HG03571 (cell line): ENCODE results near the gene ABCA3.
"Not testable (repeated sequence)": the region's sequence is repeated elsewhere in the genome, so short reads cannot be mapped to it uniquely, and the experiment has no call there.

Experiments
- ATAC-seq: cut with Tn5 transposase; IDR thresholded peaks from one replicate; pipeline ENCODE4 v1.9.1; 2021; ENCODE audit not compliant: unreplicated experiment

Gene ABCA3

GRCh38 chr16:2282262-2282661 lies 58.3 kb downstream of the ABCA3 start:
- ATAC-seq, result no peak

- ATAC-seq, result no peak
These were observed 59.5 kb downstream of the ABCA3 start for GRCh38 chr16:2280981-2281542.

- ATAC-seq, result no peak
These were observed 60.1 kb downstream of the ABCA3 start for GRCh38 chr16:2280461-2280860.

GRCh38 chr16:2278956-2279800 lies 61.4 kb downstream of the ABCA3 start:
- ATAC-seq, result no peak

- ATAC-seq, result no peak
These were observed 62.3 kb downstream of the ABCA3 start for GRCh38 chr16:2278272-2278608.

- ATAC-seq, result no peak
These were observed 62.9 kb downstream of the ABCA3 start for GRCh38 chr16:2277466-2278271.

GRCh38 chr16:2276368-2277195 lies 63.9 kb downstream of the ABCA3 start:
- ATAC-seq, result no peak

- ATAC-seq, result no peak
These were observed 64.8 kb downstream of the ABCA3 start for GRCh38 chr16:2275476-2276367.

GRCh38 chr16:2273931-2274330 lies 66.6 kb downstream of the ABCA3 start:
- ATAC-seq, result no peak

GRCh38 chr16:2273484-2273883 lies 67.0 kb downstream of the ABCA3 start:
- ATAC-seq, result no peak

- ATAC-seq, result no peak
These were observed 68.6 kb downstream of the ABCA3 start for GRCh38 chr16:2271848-2272461.

- ATAC-seq, result no peak
These were observed 69.7 kb downstream of the ABCA3 start for GRCh38 chr16:2270588-2271470.

- ATAC-seq, result no peak
These were observed 70.5 kb downstream of the ABCA3 start for GRCh38 chr16:2270070-2270462.

- peak; percentile 68 for ATAC-seq
These were observed 72.4 kb downstream of the ABCA3 start, which contains the start of gene RNPS1 for GRCh38 chr16:2267913-2268666. Gene RNPS1, minus strand, starts transcription at chr16:2268126. Its CDS starts 3,483 bp downstream, at chr16:2264643.

- peak; percentile 50 for ATAC-seq
These were observed 73.0 kb downstream of the ABCA3 start for GRCh38 chr16:2267505-2267912.

- not testable (repeated sequence) for ATAC-seq
These were observed 73.6 kb downstream of the ABCA3 start for GRCh38 chr16:2266887-2267286.

GRCh38 chr16:2263026-2263425 lies 77.5 kb downstream of the ABCA3 start:
- ATAC-seq, result not testable (repeated sequence)

GRCh38 chr16:2260250-2260649 lies 80.3 kb downstream of the ABCA3 start:
- no peak for ATAC-seq
